ENCODE results near the gene CPLANE1. TPM values are rescaled to one million over a fixed set of nuclear protein-coding genes. Genes with fewer than 3 reads are reported as not detected.

CPLANE1 gene
- total RNA-seq, 1 donor from 2014 or later, result 25.8 TPM

DNA sequence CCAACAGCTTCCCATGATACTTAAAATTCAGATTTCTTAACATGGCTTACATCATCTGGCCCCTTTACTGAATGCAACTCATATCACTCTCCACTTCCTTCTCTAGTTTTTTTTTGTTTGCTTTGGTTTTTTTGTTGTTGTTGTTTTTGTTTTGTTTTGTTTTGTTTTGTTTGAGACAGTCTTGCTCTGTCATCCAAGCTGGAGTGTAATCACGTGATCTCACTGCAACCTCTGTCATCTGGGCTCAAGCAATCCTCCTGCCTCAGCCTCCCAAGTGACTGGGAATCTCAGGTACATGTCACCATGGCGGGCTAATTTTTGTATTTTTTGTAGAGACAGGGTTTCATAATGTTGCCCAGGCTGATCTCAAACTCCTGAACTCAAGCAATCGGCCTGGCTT is 41.4 kb downstream of the CPLANE1 start:
- Mint-ChIP-seq H3K36me3 (ENCODE audit: low read depth) (peaks cover 43% of the 10 kb centered on the region), H3K4me3 (ENCODE audit: unreplicated experiment) (no peak overlapping the region), H3K27ac (ENCODE audit: unreplicated experiment) (no peak overlapping the region), H3K27me3 (ENCODE audit: low read depth) (no peaks in the 10 kb centered on the region), H3K9me3 (ENCODE audit: low read depth) (no peaks in the 10 kb centered on the region), H3K4me1 (ENCODE audit: low read depth) (peaks cover 6% of the 10 kb centered on the region)
- TF ChIP-seq CTCF (IDR thresholded peaks at IDR 0.05), result no peak
- no peak for DNase-seq (ENCODE audit: low spot score)

- no peak for TF ChIP-seq CTCF (IDR thresholded peaks at IDR 0.05)
- Mint-ChIP-seq H3K27ac (ENCODE audit: unreplicated experiment) (no peak overlapping the region), H3K4me3 (ENCODE audit: unreplicated experiment) (no peak overlapping the region), H3K27me3 (ENCODE audit: low read depth) (no peaks in the 10 kb centered on the region), H3K4me1 (ENCODE audit: low read depth) (peaks cover 3% of the 10 kb centered on the region), H3K36me3 (ENCODE audit: low read depth) (peaks cover 37% of the 10 kb centered on the region), H3K9me3 (ENCODE audit: low read depth) (no peaks in the 10 kb centered on the region)
- no peak for DNase-seq (ENCODE audit: low spot score)
Measured at GRCh38 chr5:37206736-37207135, 42.4 kb downstream of the CPLANE1 start.

- Mint-ChIP-seq H3K27ac (ENCODE audit: unreplicated experiment) (no peak overlapping the region), H3K4me1 (ENCODE audit: low read depth) (no peaks in the 10 kb centered on the region), H3K9me3 (ENCODE audit: low read depth) (no peaks in the 10 kb centered on the region), H3K27me3 (ENCODE audit: low read depth) (no peaks in the 10 kb centered on the region), H3K4me3 (ENCODE audit: unreplicated experiment) (no peak overlapping the region), H3K36me3 (ENCODE audit: low read depth) (peaks cover 29% of the 10 kb centered on the region)
- DNase-seq (ENCODE audit: low spot score), result no peak
- no peak for TF ChIP-seq CTCF (IDR thresholded peaks at IDR 0.05)
Measured at GRCh38 chr5:37198842-37199241, 50.3 kb downstream of the CPLANE1 start.

DNA sequence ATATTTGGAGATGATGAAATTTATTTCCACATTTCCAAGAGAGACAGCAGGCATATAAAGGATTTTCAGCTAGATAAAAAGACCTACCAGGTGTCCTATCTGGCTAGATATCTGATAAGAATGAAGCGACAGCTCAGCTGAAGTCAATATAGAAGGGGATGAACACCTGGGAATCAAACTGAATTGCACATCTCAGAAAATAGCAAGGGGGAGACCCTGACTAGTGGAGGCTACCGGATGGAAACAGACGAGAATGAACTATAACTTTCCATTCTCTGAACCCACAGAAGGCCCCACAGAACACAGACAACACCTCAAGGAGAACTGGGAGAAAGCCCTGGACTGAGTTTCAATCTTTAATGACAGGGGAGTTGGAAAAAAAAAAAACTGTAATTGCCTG is 51.1 kb downstream of the CPLANE1 start:
- no peak for DNase-seq (ENCODE audit: low spot score)
- H3K4me3 Mint-ChIP-seq (ENCODE audit: unreplicated experiment), result no peak overlapping the region
- peak overlapping the region; percentile 36 for H3K27ac Mint-ChIP-seq (ENCODE audit: unreplicated experiment)
- H3K9me3 Mint-ChIP-seq (ENCODE audit: low read depth), result no peaks in the 10 kb centered on the region
- peaks cover 30% of the 10 kb centered on the region for H3K36me3 Mint-ChIP-seq (ENCODE audit: low read depth)
- no peak for TF ChIP-seq CTCF (IDR thresholded peaks at IDR 0.05)
- H3K4me1 Mint-ChIP-seq (ENCODE audit: low read depth), result no peaks in the 10 kb centered on the region
- H3K27me3 Mint-ChIP-seq (ENCODE audit: low read depth), result no peaks in the 10 kb centered on the region

DNA sequence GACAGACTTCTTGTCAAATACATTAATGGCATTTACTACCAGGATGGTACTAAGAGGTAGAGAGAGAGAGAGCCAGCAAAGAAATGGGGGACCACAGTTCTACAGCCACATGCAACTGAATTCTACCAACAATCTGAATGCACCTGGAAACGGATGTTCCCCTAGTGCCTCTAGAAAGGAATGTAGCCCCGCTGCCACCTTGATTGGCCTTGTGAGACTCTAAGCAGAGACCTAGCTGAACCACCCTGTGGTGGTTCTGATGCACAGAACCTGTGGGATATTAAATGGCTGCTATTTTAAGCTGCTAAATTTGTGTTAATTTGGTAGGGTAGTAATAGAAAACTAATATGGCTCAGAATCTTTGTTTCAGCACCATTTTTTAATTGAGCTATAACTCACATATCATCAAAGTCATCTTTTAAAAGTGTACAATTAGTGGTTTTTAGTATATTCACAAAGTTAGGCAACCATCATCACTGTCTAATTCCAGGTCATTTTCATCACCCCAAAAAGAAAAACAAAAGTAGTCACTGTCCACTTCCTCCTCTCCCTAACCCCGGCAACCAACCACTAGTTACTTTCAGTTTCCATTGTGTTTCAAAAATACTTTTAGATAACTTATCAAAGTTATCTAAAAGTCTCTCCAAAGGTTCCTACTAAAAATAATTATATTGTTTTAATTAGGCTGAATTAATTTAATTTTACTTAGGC is 51.7 kb downstream of the CPLANE1 start:
- H3K27me3 Mint-ChIP-seq (ENCODE audit: low read depth), result no peaks in the 10 kb centered on the region
- no peak overlapping the region for H3K27ac Mint-ChIP-seq (ENCODE audit: unreplicated experiment)
- no peak for DNase-seq (ENCODE audit: low spot score)
- no peaks in the 10 kb centered on the region for H3K9me3 Mint-ChIP-seq (ENCODE audit: low read depth)
- H3K4me1 Mint-ChIP-seq (ENCODE audit: low read depth), result no peaks in the 10 kb centered on the region
- no peak overlapping the region for H3K4me3 Mint-ChIP-seq (ENCODE audit: unreplicated experiment)
- no peak for TF ChIP-seq CTCF (IDR thresholded peaks at IDR 0.05)
- H3K36me3 Mint-ChIP-seq (ENCODE audit: low read depth), result peaks cover 32% of the 10 kb centered on the region

Data from chondrocyte (in vitro differentiated cells).